K562 (cell line): Measurements from ENCODE around the gene LGALS7B. TPM values are rescaled to one million over a fixed set of nuclear protein-coding genes. Genes with fewer than 3 reads are reported as not detected.

Experiments used
- ATAC-seq: fragments of 200-7000 bp; cut with Tn5 transposase; 3 replicates; pipeline ENCODE4 v1.9.1; 2020; ENCODE audit warnings: moderate library complexity
- BruUV-seq: library from RNA; stranded (reverse); fragments of 400-500 nt; replicated peaks from 2 replicates; lab custom pipeline; 2021; lab: Mats Ljungman, UMichigan
- CTCF ChIA-PET: fragments of 300-600 bp; formaldehyde crosslinking; extraction: SDS; loops from one replicate; lab custom pipeline; 2021; ENCODE audit warnings: low intra/inter-chr PET ratio; lab: Yijun Ruan, JAX
- POLR2A ChIA-PET: fragments of 300-600, 350-650 bp; sonication (Branson Sonifier 250); formaldehyde crosslinking; extraction: SDS; loops from one replicate; lab custom pipeline; 2021; ENCODE audit warnings: antibody characterized with exemption, inconsistent platforms; lab: Yijun Ruan, JAX
- DNase-seq, 4 experiments: peaks; one replicate each; pipeline versions ENCODE4 v3.0.0 to v3.0.0-alpha.2; 2011 to 2018; ENCODE audit warnings: low spot score in 3 of 4, mixed read lengths in 3 of 4; ENCODE audit errors: extremely low read depth in 1 of 4
- FAIRE-seq: peaks from 2 replicates; lab custom pipeline; 2011; peaks lifted over from hg19 to GRCh38; lab: Jason Lieb, UNC
- H2AFZ ChIP-seq: 2 replicates; pipeline ENCODE4 v1.6.0; 2011; ENCODE audit warnings: low read depth, low read length, control low read depth, inconsistent platforms
- H3K27ac ChIP-seq: fragments of 200-600 bp; 3 replicates; pipeline ENCODE4 v1.8.0; 2011; ENCODE audit warnings: low read depth, mild to moderate bottlenecking, control low read depth, inconsistent platforms, low read length, moderate library complexity, mixed read lengths; ENCODE audit errors: extremely low read depth
- H3K27me3 ChIP-seq, 2 experiments: fragments of 300-600 bp in 1 of 2; 2 replicates in 1 of 2; 3 replicates in 1 of 2; pipeline versions ENCODE4 v1.6.0 to v1.8.0; 2011; ENCODE audit warnings: inconsistent platforms in 2 of 2, low read length in 2 of 2, mild to moderate bottlenecking in 1 of 2, mixed read lengths in 1 of 2, moderate library complexity in 1 of 2; ENCODE audit not compliant: control insufficient read depth in 2 of 2, insufficient read depth in 2 of 2
- H3K36me3 ChIP-seq: fragments of 300-600 bp; 3 replicates; pipeline ENCODE4 v1.8.0; 2011; ENCODE audit warnings: mild to moderate bottlenecking, low read length, inconsistent platforms; ENCODE audit not compliant: control insufficient read depth, insufficient read depth
- H3K4me1 ChIP-seq, 2 experiments: fragments of 200-600 bp in 1 of 2; replicated peaks in 1 of 2; 2 replicates in 1 of 2; 3 replicates in 1 of 2; pipeline versions ENCODE4 v1.5.1 to v1.8.0; 2011; ENCODE audit warnings: inconsistent platforms in 2 of 2, low read length in 2 of 2, mild to moderate bottlenecking in 1 of 2, mixed read lengths in 1 of 2, moderate library complexity in 1 of 2; ENCODE audit not compliant: control insufficient read depth in 2 of 2, insufficient read depth in 2 of 2
- H3K4me2 ChIP-seq: 2 replicates; pipeline ENCODE4 v1.6.1; 2011; ENCODE audit warnings: low read length, control low read depth, inconsistent platforms, mixed read lengths; ENCODE audit not compliant: insufficient read depth
- H3K4me3 ChIP-seq: fragments of 200-600 bp; sonication (generic), shearing (Covaris generic); 2 replicates; pipeline ENCODE4 v1.5.1; 2016; ENCODE audit warnings: control low read depth, inconsistent platforms
- H3K79me2 ChIP-seq: fragments of 200-600 bp; 3 replicates; pipeline ENCODE4 v1.8.0; 2011; ENCODE audit warnings: low read length, inconsistent platforms; ENCODE audit not compliant: control insufficient read depth, insufficient read depth
- H3K9ac ChIP-seq, 2 experiments: 2 replicates each; pipeline versions ENCODE4 v1.6.0 to v1.6.1; 2011; ENCODE audit warnings: low read depth in 2 of 2, low read length in 2 of 2, control low read depth in 1 of 2, inconsistent platforms in 1 of 2, mild to moderate bottlenecking in 1 of 2, mixed read lengths in 1 of 2; ENCODE audit not compliant: insufficient read depth in 1 of 2
- H3K9me1 ChIP-seq: one replicate; pipeline ENCODE4 v1.6.0; 2011; ENCODE audit warnings: inconsistent platforms, mild to moderate bottlenecking, low read length, moderate library complexity; ENCODE audit not compliant: control insufficient read depth, insufficient read depth
- H3K9me3 ChIP-seq: replicated peaks from 2 replicates; pipeline ENCODE4 v1.5.1; 2011; ENCODE audit warnings: low read depth, low read length, inconsistent platforms; ENCODE audit not compliant: control insufficient read depth, insufficient read depth
- H4K20me1 ChIP-seq: replicated peaks from 2 replicates; pipeline ENCODE4 v1.6.1; 2011; ENCODE audit warnings: low read length, inconsistent platforms, mixed read lengths; ENCODE audit not compliant: control insufficient read depth, insufficient read depth
- ASH1L ChIP-seq: fragments of 450-650 bp; IDR thresholded peaks from 2 replicates; pipeline ENCODE4 v1.6.1; 2018; ENCODE audit warnings: borderline replicate concordance, mild to moderate bottlenecking, low read depth; ENCODE audit not compliant: partially characterized antibody
- COPS2 ChIP-seq: fragments of 450-650 bp; conservative IDR thresholded peaks from 2 replicates; pipeline ENCODE4 v1.6.1; 2016; ENCODE audit warnings: mild to moderate bottlenecking, moderate library complexity
- FOSL1 ChIP-seq: fragments of 200-800 bp; sonication (Bioruptor generic); conservative IDR thresholded peaks from 2 replicates; pipeline ENCODE4 v1.6.1; 2016; ENCODE audit warnings: missing genetic modification characterization, missing compliant biosample characterization
- MTA3 ChIP-seq: fragments of 450-650 bp; formaldehyde crosslinking; IDR thresholded peaks from 2 replicates; pipeline ENCODE4 v1.6.1; 2017; ENCODE audit warnings: mild to moderate bottlenecking, borderline replicate concordance
- NFE2 ChIP-seq: IDR thresholded peaks from 2 replicates; pipeline ENCODE4 v1.6.1; 2014; ENCODE audit warnings: antibody characterized with exemption, low read depth
- POLR2A ChIP-seq: fragments of 450-650 bp; conservative IDR thresholded peaks from 2 replicates; pipeline ENCODE4 v1.6.1; 2016
- SIN3A ChIP-seq, 2 experiments: fragments of 150-350 bp in 1 of 2; IDR thresholded peaks; 2 replicates each; pipeline ENCODE4 v1.6.1; 2011 to 2016; ENCODE audit warnings: borderline replicate concordance in 2 of 2, low read depth in 2 of 2, low read length in 2 of 2, mild to moderate bottlenecking in 2 of 2, moderate library complexity in 2 of 2; ENCODE audit not compliant: control insufficient read depth in 1 of 2
- TFAP4 ChIP-seq: sonication (generic); formaldehyde crosslinking; IDR thresholded peaks from 2 replicates; pipeline ENCODE4 v1.8.0; 2022; ENCODE audit warnings: missing genetic modification reagents, mild to moderate bottlenecking, moderate library complexity, borderline replicate concordance
- THRB ChIP-seq: fragments of 450-650 bp; formaldehyde crosslinking; conservative IDR thresholded peaks from 2 replicates; pipeline ENCODE4 v1.4.0; 2022; ENCODE audit warnings: mild to moderate bottlenecking, missing genetic modification characterization
- XRCC3 ChIP-seq: fragments of 450-650 bp; IDR thresholded peaks from 2 replicates; pipeline ENCODE4 v1.6.1; 2017; ENCODE audit warnings: mild to moderate bottlenecking, moderate library complexity
- YY1 ChIP-seq, 3 experiments: IDR thresholded peaks; 2 replicates each; pipeline ENCODE4 v1.6.1; 2011; ENCODE audit warnings: low read length in 2 of 3, mild to moderate bottlenecking in 2 of 3, moderate library complexity in 2 of 3, borderline replicate concordance in 1 of 3, control low read depth in 1 of 3, low read depth in 1 of 3; ENCODE audit not compliant: insufficient read depth in 3 of 3, insufficient replicate concordance in 2 of 3, control insufficient read depth in 1 of 3, insufficient read length in 1 of 3; ENCODE audit errors: extremely low read depth in 1 of 3
- WGBS: fragments of 100-300 bp; shearing (Covaris generic); methylation state at CpG from one replicate; pipeline ENCODE4 v1.1.6; 2016; ENCODE audit warnings: low coverage, mixed read lengths; ENCODE audit not compliant: insufficient coverage; ENCODE audit errors: missing lambda C conversion rate; 5-methylcytosine and 5-hydroxymethylcytosine counted together
- in situ Hi-C: fragments of 300-500 bp; cut with MboI; formaldehyde crosslinking; loops from 4 replicates; pipeline ENCODE4 v1.15.0; 2018; ENCODE audit warnings: inconsistent platforms, mixed read lengths
- intact Hi-C: fragments of 100-400 bp; cut with micrococcal nuclease; formaldehyde crosslinking; loops from 2 replicates; pipeline ENCODE4 v1.14.2; 2022
- polyA plus RNA-seq, 8 experiments: library from polyadenylated mRNA; depleted of rRNA in 4 of 8; stranded (reverse) in 5 of 8; unstranded in 3 of 8; fragments of >200 nt; fragmentation: Nextera tagmentation in 2 of 8; fragmentation: Illumina TruSeq in 1 of 8; extraction: Ambion mirVana in 2 of 8; extraction: Trizol in 1 of 8; gene quantifications; 2 replicates each; pipeline versions ENCODE4 v1.2.1 to v1.2.3, GENCODE V29; 2011 to 2014; ENCODE audit warnings: inconsistent platforms in 1 of 8, missing spikeins in 1 of 8
- total RNA-seq, 7 experiments: library from RNA; depleted of rRNA in 6 of 7; stranded (reverse); fragments of >200 nt in 6 of 7; fragmentation: Illumina TruSeq in 2 of 7; extraction: Trizol in 2 of 7; gene quantifications; 2 replicates each; pipeline versions ENCODE4 v1.2.1 to v1.2.3, GENCODE V29; 2011 to 2021; ENCODE audit warnings: low replicate concordance in 1 of 7

LGALS7B gene
- total and polyA plus RNA-seq, 9 of the 15 experiments (the other 6 are each of a cell fraction or from before 2014, with no cell fraction given) = not detected

- TF ChIP-seq TFAP4 (CRISPR knock-in tag) = no peak
- TF ChIP-seq XRCC3 = no peak
Measured at GRCh38 chr19:38836983-38837626, 48.1 kb downstream of the LGALS7B start (continued).

GRCh38 chr19:38837656-38838121 lies 48.7 kb downstream of the LGALS7B start:
- ATAC-seq (0 out of 3 replicates have a peak, but pooled peaks have one; percentile 9), FAIRE-seq (peak; percentile 55), DNase-seq (peak in 2 of 4 experiments; percentile 10 to 12)
- Histone ChIP-seq H3K9me3 (no peaks in the 10 kb centered on the region), H3K36me3 (peaks cover 73% of the 10 kb centered on the region), H4K20me1 (peaks cover 14% of the 10 kb centered on the region; the same call in 1 of the 2 replicates), H3K4me2 (no peak overlapping the region), H3K9ac (peak overlapping the region in 1 of 2 experiments; percentile 37; a peak in 1 of 4 replicates), H3K27ac (no peak overlapping the region; the same call in 2 of the 3 replicates), H3K4me1 (peaks cover under 1 to 15% of the 10 kb centered on the region in 2 experiments; a peak in 4 of 5 replicates), H3K27me3 (no peaks in the 10 kb centered on the region), H3K79me2 (peaks cover 18% of the 10 kb centered on the region), H3K9me1 (no peaks in the 10 kb centered on the region), H3K4me3 (no peak overlapping the region), H2AFZ (no peak overlapping the region)
- intact Hi-C loops = no loop called here
- in situ Hi-C loops = no loop called here
- BruUV-seq = no TSS peak
- ChIA-PET POLR2A (interaction anchor here (0.7 to 4.7 kb wide), 6 partner anchors 11 to 654 kb away, joined by 3 to 58 read pairs (median 3); partner anchors contain the start of gene HNRNPL), CTCF (no interaction called here)
- TF ChIP-seq FOSL1 (tag) (peak; percentile 45), MTA3 (no peak), ASH1L (no peak), SIN3A (IDR thresholded peaks at IDR 0.05; ENCODE audit: borderline replicate concordance in 2 of 2, control insufficient read depth in 1 of 2, low read depth in 2 of 2, low read length in 2 of 2) (no peak), THRB (CRISPR knock-in tag) (peak; percentile 63; the same call in 1 of the 2 replicates), YY1 (IDR thresholded peaks at IDR 0.05; ENCODE audit: borderline replicate concordance in 1 of 3, control insufficient read depth in 1 of 3, extremely low read depth in 1 of 3, insufficient read depth in 3 of 3, insufficient read length in 1 of 3, insufficient replicate concordance in 2 of 3, low read depth in 1 of 3, low read length in 2 of 3) (peak in 1 of 3 experiments; percentile 29), COPS2 (no peak), NFE2 (0 out of 2 replicates have a peak, but pooled peaks have one; percentile 14), POLR2A (peak; percentile 16; the same call in 1 of the 2 replicates)
- 80% methylated on average over 7 of the region's 7 CpGs for WGBS
